Colonic mucosa (tissue), 4 donors: Measurements from ENCODE around the gene FAM216B. TPM values are rescaled to one million over a fixed set of nuclear protein-coding genes. Genes with fewer than 3 reads are reported as not detected.

ENCODE experiments used
- DNase-seq: peaks from one replicate; pipeline ENCODE4 v3.0.0-alpha.2; 2020
- H3K27ac ChIP-seq: fragments of 200-600 bp; one replicate; pipeline ENCODE4 v1.8.0; 2021
- H3K27me3 ChIP-seq: fragments of 200-600 bp; one replicate; pipeline ENCODE4 v1.8.0; 2021
- H3K36me3 ChIP-seq: fragments of 200-600 bp; one replicate; pipeline ENCODE4 v1.8.0; 2021
- H3K4me1 ChIP-seq: fragments of 200-600 bp; one replicate; pipeline ENCODE4 v1.8.0; 2021; ENCODE audit warnings: mild to moderate bottlenecking
- H3K4me3 ChIP-seq: fragments of 200-600 bp; one replicate; pipeline ENCODE4 v1.8.0; 2021
- H3K9ac ChIP-seq, 2 donors: one replicate each; pipeline ENCODE4 v1.7.0; 2013; ENCODE audit warnings: control low read depth in 2 of 2, low read depth in 2 of 2, low read length in 2 of 2
- H3K9me3 ChIP-seq: fragments of 200-600 bp; one replicate; pipeline ENCODE4 v1.8.0; 2021
- CTCF ChIP-seq: fragments of 200-600 bp; IDR thresholded peaks from one replicate; pipeline ENCODE4 v1.8.0; 2022; ENCODE audit warnings: antibody characterized with exemption, mild to moderate bottlenecking
- intact Hi-C: fragments of 100-400 bp; cut with DNase I; formaldehyde crosslinking; loops from one replicate; pipeline ENCODE4 v1.14.1; 2022
- total RNA-seq, 2 donors: library from RNA; stranded (reverse); fragmentation: NEBNext Ultra II Directional in 1 of 2; extraction: Animal tissue kit (Norgen Biotek cat#: 25700) in 1 of 2; gene quantifications; one replicate each; pipeline ENCODE4 v1.2.1, GENCODE V29; 2021
- donor health status: healthy.
- donor health status: DM: no; HTN: no; CAD: no.
- donor health status: DM: no; HTN: no; CAD: no.

FAM216B gene
- total RNA-seq, 2 donors from 2014 or later, result 0.08 TPM; not detected in 1

DNA sequence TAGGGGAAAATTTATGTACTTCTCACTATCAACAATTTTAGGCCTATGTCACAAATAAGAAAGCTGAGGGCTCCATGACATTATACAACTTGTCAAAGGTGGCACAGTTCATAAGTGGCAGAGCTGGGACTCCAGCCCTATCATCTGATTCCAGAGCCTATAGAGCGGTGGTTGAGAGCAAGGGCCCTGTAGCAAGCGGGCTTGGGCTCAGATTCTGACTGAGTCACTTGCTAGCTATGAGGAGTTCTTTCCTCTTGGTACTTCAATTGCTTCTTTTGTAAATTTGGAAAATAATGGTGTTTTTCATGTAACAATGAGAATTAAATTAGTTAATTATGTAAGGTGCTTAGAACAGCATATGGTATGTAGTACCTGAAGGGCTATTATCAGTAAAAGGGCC, 28.7 kb upstream of the FAM216B start:
- H3K27me3 ChIP-seq, result no peaks in the 10 kb centered on the region
- no peak for DNase-seq
- H3K9me3 ChIP-seq, result no peaks in the 10 kb centered on the region
- TF ChIP-seq CTCF, result no peak
- H3K4me1 ChIP-seq, result no peaks in the 10 kb centered on the region
- intact Hi-C loops, result no loop called here
- H3K36me3 ChIP-seq, result no peaks in the 10 kb centered on the region
- H3K27ac ChIP-seq, result no peak overlapping the region
- no peak overlapping the region for H3K9ac ChIP-seq
- no peak overlapping the region for H3K4me3 ChIP-seq

DNA sequence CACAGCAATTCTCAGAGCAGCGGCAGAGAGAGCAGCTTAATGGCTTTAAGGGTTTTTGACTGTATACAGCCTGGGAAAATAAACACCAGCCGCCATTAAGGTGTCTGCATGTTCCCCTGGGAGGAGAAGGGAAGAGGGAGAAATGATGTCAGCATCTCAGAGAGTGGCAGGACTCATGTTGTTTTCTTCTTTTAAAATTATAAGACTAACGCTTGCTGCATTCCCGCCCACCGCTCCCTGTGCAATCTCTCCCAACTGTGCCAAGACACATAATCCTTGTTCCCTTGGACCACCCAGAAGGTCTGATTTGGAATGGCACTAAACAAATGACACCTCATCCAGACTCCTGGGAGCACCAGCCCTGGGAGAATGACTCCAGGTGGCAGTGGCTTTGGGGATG, 27.7 kb upstream of the FAM216B start:
- no peak for TF ChIP-seq CTCF
- Histone ChIP-seq H3K4me1 (no peaks in the 10 kb centered on the region), H3K4me3 (no peak overlapping the region), H3K36me3 (no peaks in the 10 kb centered on the region), H3K9me3 (no peaks in the 10 kb centered on the region), H3K27me3 (no peaks in the 10 kb centered on the region), H3K27ac (no peak overlapping the region), H3K9ac (no peak overlapping the region)
- no peak for DNase-seq
- intact Hi-C loops, result no loop called here

DNA sequence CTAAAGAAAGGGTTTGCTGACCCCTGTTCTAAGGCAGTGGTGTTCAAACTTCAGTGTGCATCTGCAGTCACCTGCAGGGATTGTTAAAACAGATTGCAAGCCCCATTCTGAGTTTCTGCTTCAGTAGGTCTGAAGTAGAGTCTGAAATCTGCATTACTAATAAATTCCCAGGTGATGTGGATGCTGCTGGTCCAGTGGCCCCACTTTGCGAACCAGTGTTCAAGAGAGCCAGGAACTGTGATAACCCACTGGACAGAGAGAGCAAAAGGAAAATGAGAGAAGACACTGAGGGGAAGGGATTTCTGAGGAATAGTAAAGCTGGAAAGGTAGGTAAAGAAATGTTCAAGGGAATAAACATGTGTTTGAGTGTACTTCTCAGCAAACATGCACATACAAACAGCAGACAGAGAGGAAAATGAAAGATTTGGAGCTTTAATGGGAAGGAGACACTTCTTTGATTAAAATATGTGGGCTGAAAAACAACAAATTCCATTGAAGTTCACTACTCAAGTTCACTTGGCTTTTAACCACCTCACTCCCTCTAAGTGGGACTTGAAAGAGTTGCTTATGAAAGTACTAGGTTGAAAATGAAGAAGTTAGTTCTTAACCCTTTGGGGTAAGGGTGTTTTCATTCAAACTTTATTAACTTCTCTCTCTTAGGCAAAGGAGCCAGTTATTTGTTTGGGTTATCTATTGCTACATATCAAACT, 26.4 kb upstream of the FAM216B start:
- no peaks in the 10 kb centered on the region for H3K27me3 ChIP-seq
- no peak overlapping the region for H3K4me3 ChIP-seq
- intact Hi-C loops, result no loop called here
- no peak overlapping the region for H3K9ac ChIP-seq
- H3K4me1 ChIP-seq, result no peaks in the 10 kb centered on the region
- no peak for TF ChIP-seq CTCF
- no peak overlapping the region for H3K27ac ChIP-seq
- no peaks in the 10 kb centered on the region for H3K36me3 ChIP-seq
- DNase-seq, result no peak
- H3K9me3 ChIP-seq, result no peaks in the 10 kb centered on the region

GRCh38 chr13:42757678-42758420, 23.5 kb upstream of the FAM216B start:
- intact Hi-C loops, result no loop called here
- no peak for TF ChIP-seq CTCF
- no peak for DNase-seq
- Histone ChIP-seq H3K4me3 (no peak overlapping the region), H3K27me3 (no peaks in the 10 kb centered on the region), H3K4me1 (no peaks in the 10 kb centered on the region), H3K27ac (no peak overlapping the region), H3K9ac (no peak overlapping the region), H3K36me3 (no peaks in the 10 kb centered on the region), H3K9me3 (no peaks in the 10 kb centered on the region)

DNA sequence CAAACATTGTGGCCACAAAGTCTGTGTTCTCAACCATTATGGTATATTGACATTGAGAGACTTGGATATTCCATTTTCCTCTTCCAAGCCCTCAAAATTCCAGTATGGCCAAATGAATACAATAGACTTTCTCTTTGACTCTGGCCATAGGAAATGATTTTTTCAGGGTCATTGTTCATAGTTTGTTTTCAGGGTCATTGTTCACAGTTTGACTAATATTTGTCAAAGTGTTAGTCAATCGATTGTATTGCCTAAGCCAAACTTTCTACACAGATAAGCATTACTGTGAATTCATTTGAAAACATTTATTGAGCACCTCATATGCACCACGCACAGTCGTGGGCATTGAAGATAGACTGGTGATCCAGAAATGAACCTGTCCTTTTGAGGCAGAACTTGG, 22.9 kb upstream of the FAM216B start:
- H3K27ac ChIP-seq, result no peak overlapping the region
- no peaks in the 10 kb centered on the region for H3K27me3 ChIP-seq
- no peaks in the 10 kb centered on the region for H3K9me3 ChIP-seq
- H3K4me1 ChIP-seq, result no peaks in the 10 kb centered on the region
- no peak overlapping the region for H3K9ac ChIP-seq
- TF ChIP-seq CTCF, result no peak
- H3K4me3 ChIP-seq, result no peak overlapping the region
- no peak for DNase-seq
- intact Hi-C loops, result no loop called here
- no peaks in the 10 kb centered on the region for H3K36me3 ChIP-seq
